AG09319 (cell line): ENCODE data around the gene PNMT.
"Not testable (repeated sequence)": the region's sequence is repeated elsewhere in the genome, so short reads cannot be mapped to it uniquely, and the experiment has no call there.

Source experiments
- DNase-seq: peaks from one replicate; pipeline ENCODE4 v3.0.0-alpha.2; 2010; ENCODE audit warnings: low read depth; ENCODE audit errors: extremely low read depth
- CTCF ChIP-seq: IDR thresholded peaks from 2 replicates; pipeline ENCODE4 v1.5.1; 2011; ENCODE audit warnings: low read depth, mild to moderate bottlenecking, inconsistent platforms, low read length, moderate library complexity

The PNMT gene

GRCh38 chr17:39688945-39689344 lies 20.7 kb downstream of the PNMT start:
- no peak for TF ChIP-seq CTCF
- no peak for DNase-seq

DNA sequence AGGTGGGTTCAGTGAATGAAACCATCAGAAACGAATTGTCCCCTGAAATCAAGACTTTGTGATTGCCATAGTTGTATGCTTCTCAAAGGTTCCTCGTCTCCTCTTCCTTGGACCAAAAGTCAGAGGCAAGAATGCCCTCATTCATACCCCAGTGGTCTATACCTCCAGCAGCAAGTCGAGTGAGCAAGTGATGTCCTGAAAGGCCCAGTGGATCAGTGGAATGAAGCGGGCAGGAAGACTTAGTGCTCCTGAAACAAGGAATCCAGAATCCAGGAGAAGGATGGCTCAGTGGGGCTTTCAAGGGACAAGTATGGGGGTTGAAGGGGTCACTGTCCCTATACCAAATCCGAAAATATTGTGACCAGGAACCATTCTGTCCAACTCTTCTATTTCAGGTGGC lies 26.3 kb downstream of the PNMT start:
- TF ChIP-seq CTCF: no peak
- DNase-seq: no peak

GRCh38 chr17:39695089-39695474 lies 26.8 kb downstream of the PNMT start:
- TF ChIP-seq CTCF: no peak
- no peak for DNase-seq

- no peak for DNase-seq
- no peak for TF ChIP-seq CTCF
Measured at GRCh38 chr17:39696731-39697130, 28.5 kb downstream of the PNMT start.

DNA sequence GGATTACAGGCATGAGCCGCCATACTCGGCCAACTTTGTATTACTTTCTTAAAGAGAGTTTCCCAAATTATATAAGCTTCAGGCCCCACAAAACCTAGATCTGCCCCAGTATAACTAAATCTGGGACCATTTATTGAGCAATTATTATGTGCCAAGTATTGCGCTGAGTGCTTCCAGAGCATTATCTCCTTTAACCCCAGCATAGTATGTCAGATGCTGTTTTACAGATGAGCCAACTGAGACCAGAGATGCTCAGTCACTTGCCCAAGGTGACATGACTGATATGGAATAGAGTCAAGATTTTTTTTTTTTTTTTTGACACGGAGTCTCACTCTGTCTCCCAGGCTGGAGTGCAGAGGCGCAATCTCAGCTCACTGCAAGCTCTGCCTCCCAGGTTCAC lies 29.7 kb downstream of the PNMT start:
- TF ChIP-seq CTCF: no peak
- no peak for DNase-seq

DNA sequence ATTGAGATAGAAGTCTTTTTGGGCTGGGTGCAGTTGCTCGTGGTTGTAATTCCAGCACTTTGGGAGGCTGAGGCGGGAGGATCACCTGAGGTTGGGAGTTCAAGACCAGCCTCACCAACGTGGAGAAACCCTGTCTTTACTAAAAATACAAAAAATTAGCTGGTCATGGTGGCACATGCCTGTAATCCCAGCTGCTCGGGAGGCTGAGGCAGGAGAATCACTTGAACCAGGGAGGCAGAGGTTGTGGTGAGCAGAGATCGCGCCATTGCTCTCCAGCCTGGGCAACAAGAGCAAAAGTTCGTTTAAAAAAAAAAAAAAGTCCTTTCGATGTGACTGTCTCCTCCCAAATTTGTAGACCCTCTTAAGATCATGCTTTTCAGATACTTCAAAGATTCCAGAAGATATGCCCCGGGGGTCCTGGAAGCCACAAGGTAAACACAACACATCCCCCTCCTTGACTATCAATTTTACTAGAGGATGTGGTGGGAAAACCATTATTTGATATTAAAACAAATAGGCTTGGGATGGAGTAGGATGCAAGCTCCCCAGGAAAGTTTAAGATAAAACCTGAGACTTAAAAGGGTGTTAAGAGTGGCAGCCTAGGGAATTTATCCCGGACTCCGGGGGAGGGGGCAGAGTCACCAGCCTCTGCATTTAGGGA lies 31.0 kb downstream of the PNMT start:
- not testable (repeated sequence) for DNase-seq

DNA sequence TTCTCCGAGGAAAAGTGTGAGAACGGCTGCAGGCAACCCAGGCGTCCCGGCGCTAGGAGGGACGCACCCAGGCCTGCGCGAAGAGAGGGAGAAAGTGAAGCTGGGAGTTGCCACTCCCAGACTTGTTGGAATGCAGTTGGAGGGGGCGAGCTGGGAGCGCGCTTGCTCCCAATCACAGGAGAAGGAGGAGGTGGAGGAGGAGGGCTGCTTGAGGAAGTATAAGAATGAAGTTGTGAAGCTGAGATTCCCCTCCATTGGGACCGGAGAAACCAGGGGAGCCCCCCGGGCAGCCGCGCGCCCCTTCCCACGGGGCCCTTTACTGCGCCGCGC lies 31.5 kb downstream of the PNMT start, which contains the start of gene ERBB2:
Gene ERBB2, plus strand, starts transcription at position 247 of the 330 bp plus-strand sequence. CDS start 175 bp downstream, outside the sequence.
- no peak for TF ChIP-seq CTCF
- DNase-seq: peak; percentile 40

DNA sequence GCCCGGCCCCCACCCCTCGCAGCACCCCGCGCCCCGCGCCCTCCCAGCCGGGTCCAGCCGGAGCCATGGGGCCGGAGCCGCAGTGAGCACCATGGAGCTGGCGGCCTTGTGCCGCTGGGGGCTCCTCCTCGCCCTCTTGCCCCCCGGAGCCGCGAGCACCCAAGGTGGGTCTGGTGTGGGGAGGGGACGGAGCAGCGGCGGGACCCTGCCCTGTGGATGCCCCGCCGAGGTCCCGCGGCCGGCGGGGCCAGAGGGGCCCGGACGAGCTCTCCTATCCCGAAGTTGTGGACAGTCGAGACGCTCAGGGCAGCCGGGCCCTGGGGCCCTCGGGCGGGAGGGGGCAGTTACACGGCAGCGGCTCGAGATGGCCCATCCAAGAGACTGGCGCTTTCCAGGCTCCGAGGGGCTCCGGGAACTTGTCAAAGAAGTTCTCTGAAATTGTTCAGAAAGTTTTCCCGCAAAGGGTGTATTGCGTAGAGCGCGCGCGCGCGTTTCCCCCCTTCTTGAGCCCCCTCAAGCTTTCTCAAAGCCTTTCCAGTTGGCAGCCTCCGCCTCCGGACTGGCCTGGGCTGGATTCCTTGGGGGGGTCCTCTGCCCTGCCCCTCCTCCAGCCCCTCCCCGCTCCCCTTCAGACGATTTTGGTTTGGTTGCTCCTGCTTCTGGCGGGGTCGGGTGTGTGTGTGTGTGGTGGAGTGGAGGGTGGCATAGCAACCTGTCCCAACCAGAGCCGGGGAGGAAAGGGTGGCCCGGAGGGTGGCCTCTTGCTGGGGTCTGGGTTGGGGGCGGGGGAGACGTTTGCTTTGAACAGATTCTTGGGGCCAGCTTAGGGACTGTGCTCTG lies 32.1 kb downstream of the PNMT start:
- DNase-seq: no peak
- no peak for TF ChIP-seq CTCF
